Natural killer cell (primary cell): ENCODE measurements around the gene ROBO2. TPM values are rescaled to one million over a fixed set of nuclear protein-coding genes. Genes with fewer than 3 reads are reported as not detected.

Experiments used
- ATAC-seq, 3 donors: fragments of 150-1000 bp in 2 of 3; fragments of 200-7000 bp in 1 of 3; cut with Tn5 transposase; 1 replicate in 1 of 3; 2 replicates in 2 of 3; pipeline ENCODE4 v1.10.0; 2021; ENCODE audit warnings: mild to moderate bottlenecking in 2 of 3, moderate library complexity in 2 of 3
- DNase-seq, 2 donors: peaks; one replicate each; pipeline versions ENCODE4 v3.0.0 to v3.0.0-alpha.2; 2013 to 2021; ENCODE audit warnings: mixed read lengths in 1 of 2
- H3K27ac ChIP-seq: one replicate; pipeline ENCODE4 v1.5.1; 2013; ENCODE audit warnings: mild to moderate bottlenecking, low read length
- H3K27me3 ChIP-seq: one replicate; pipeline ENCODE4 v1.6.1; 2013; ENCODE audit warnings: low read length; ENCODE audit not compliant: control insufficient read depth, insufficient read depth
- H3K36me3 ChIP-seq: one replicate; pipeline ENCODE4 v1.6.1; 2013; ENCODE audit warnings: low read length; ENCODE audit not compliant: control insufficient read depth, insufficient read depth
- H3K4me1 ChIP-seq: one replicate; pipeline ENCODE4 v1.6.1; 2013; ENCODE audit warnings: low read length; ENCODE audit not compliant: control insufficient read depth, insufficient read depth
- H3K4me3 ChIP-seq: one replicate; pipeline ENCODE4 v1.5.1; 2013; ENCODE audit warnings: low read length
- H3K9me3 ChIP-seq: one replicate; pipeline ENCODE4 v1.6.1; 2013; ENCODE audit warnings: low read length; ENCODE audit not compliant: control insufficient read depth, insufficient read depth
- H3K27ac Mint-ChIP-seq, 2 donors: one replicate each; pipeline ENCODE4 v1.8.0; 2022; ENCODE audit warnings: mild to moderate bottlenecking in 2 of 2, mixed read lengths in 2 of 2, moderate library complexity in 1 of 2
- H3K27me3 Mint-ChIP-seq, 2 donors: one replicate each; pipeline ENCODE4 v1.8.0; 2022; ENCODE audit warnings: low read depth in 2 of 2, mixed read lengths in 2 of 2
- H3K36me3 Mint-ChIP-seq: one replicate; pipeline ENCODE4 v1.8.0; 2022; ENCODE audit warnings: mixed read lengths
- H3K4me1 Mint-ChIP-seq, 2 donors: one replicate each; pipeline ENCODE4 v1.8.0; 2022; ENCODE audit warnings: mixed read lengths in 2 of 2
- H3K4me3 Mint-ChIP-seq: one replicate; pipeline ENCODE4 v1.8.0; 2022; ENCODE audit warnings: mild to moderate bottlenecking, moderate library complexity, mixed read lengths
- H3K9me3 Mint-ChIP-seq, 2 donors: one replicate each; pipeline ENCODE4 v1.8.0; 2022; ENCODE audit warnings: mixed read lengths in 2 of 2
- CTCF ChIP-seq: fragments of 200-600 bp; IDR thresholded peaks from one replicate; pipeline ENCODE4 v1.8.0; 2022; ENCODE audit warnings: antibody characterized with exemption
- WGBS: methylation state at CpG from one replicate; pipeline ENCODE4 v1.1.7; 2013; ENCODE audit warnings: missing lambda C conversion rate; ENCODE audit not compliant: insufficient coverage; 5-methylcytosine and 5-hydroxymethylcytosine counted together
- intact Hi-C: fragments of 100-400 bp; cut with micrococcal nuclease; formaldehyde crosslinking; loops from one replicate; pipeline ENCODE4 v1.14.2; 2022
- total RNA-seq, 4 donors: library from RNA; stranded (reverse); fragments of 120-200 nt in 1 of 4; gene quantifications; one replicate each; pipeline versions ENCODE4 v1.2.3 to v1.2.4, GENCODE V29; 2013 to 2022

The ROBO2 gene
- total RNA-seq, 3 donors from 2014 or later (not counting 1 experiment from before 2014, with no cell fraction given), result not detected

GRCh38 chr3:77038930-77039605 lies 831 bp upstream of the ROBO2 start:
- H3K27me3 Mint-ChIP-seq, result peaks cover 20 to 43% of the 10 kb centered on the region in 2 donors
- intact Hi-C loops, result no loop called here
- no peak for DNase-seq

GRCh38 chr3:77040216-77040615 lies 317 bp downstream of the ROBO2 start:
- peaks cover 20 to 43% of the 10 kb centered on the region in 2 donors for H3K27me3 Mint-ChIP-seq
- Histone ChIP-seq H3K36me3 (no peaks in the 10 kb centered on the region), H3K27ac (no peak overlapping the region), H3K27me3 (peaks cover 10% of the 10 kb centered on the region), H3K9me3 (no peaks in the 10 kb centered on the region), H3K4me3 (no peak overlapping the region), H3K4me1 (no peaks in the 10 kb centered on the region)
- intact Hi-C loops, result no loop called here
- H3K4me1 Mint-ChIP-seq, result no peaks in the 10 kb centered on the region
- TF ChIP-seq CTCF, result no peak
- H3K27ac Mint-ChIP-seq, result no peak overlapping the region
- no peaks in the 10 kb centered on the region for H3K36me3 Mint-ChIP-seq
- H3K4me3 Mint-ChIP-seq, result no peak overlapping the region
- DNase-seq (no peak), ATAC-seq (no peak)
- 11% methylated on average over 8 of the region's 11 CpGs for WGBS
- peaks cover 0 to 3% of the 10 kb centered on the region in 2 donors for H3K9me3 Mint-ChIP-seq

More at GRCh38 chr3:77038930-77039605, 831 bp upstream of the ROBO2 start:
- no peak overlapping the region for H3K27ac Mint-ChIP-seq
- H3K27ac ChIP-seq, result no peak overlapping the region
- no peaks in the 10 kb centered on the region for H3K36me3 ChIP-seq
- H3K27me3 ChIP-seq, result peaks cover 10% of the 10 kb centered on the region
- ATAC-seq, result no peak
- no peaks in the 10 kb centered on the region for H3K4me1 Mint-ChIP-seq
- TF ChIP-seq CTCF, result no peak
- H3K4me3 Mint-ChIP-seq, result no peak overlapping the region
- no peaks in the 10 kb centered on the region for H3K4me1 ChIP-seq
- H3K36me3 Mint-ChIP-seq, result no peaks in the 10 kb centered on the region
- H3K9me3 Mint-ChIP-seq, result peaks cover 0 to 3% of the 10 kb centered on the region in 2 donors
- WGBS, result 8% methylated on average over 32 of the region's 33 CpGs
- no peaks in the 10 kb centered on the region for H3K9me3 ChIP-seq
- H3K4me3 ChIP-seq, result no peak overlapping the region

GRCh38 chr3:77040926-77041722 lies 1.2 kb downstream of the ROBO2 start:
- H3K4me3 Mint-ChIP-seq, result no peak overlapping the region
- H3K4me1 Mint-ChIP-seq, result no peaks in the 10 kb centered on the region

More at GRCh38 chr3:77040926-77041722, 1.2 kb downstream of the ROBO2 start:
- Histone ChIP-seq H3K4me1 (no peaks in the 10 kb centered on the region), H3K4me3 (no peak overlapping the region), H3K27ac (no peak overlapping the region), H3K9me3 (no peaks in the 10 kb centered on the region), H3K36me3 (no peaks in the 10 kb centered on the region), H3K27me3 (peaks cover 10% of the 10 kb centered on the region)
- Mint-ChIP-seq H3K27me3 (peaks cover 20 to 43% of the 10 kb centered on the region in 2 donors), H3K36me3 (no peaks in the 10 kb centered on the region), H3K9me3 (peaks cover 2 to 8% of the 10 kb centered on the region in 2 donors), H3K27ac (no peak overlapping the region)
- WGBS, result 53% methylated on average over 9 of the region's 9 CpGs
- intact Hi-C loops, result no loop called here
- no peak for DNase-seq
- TF ChIP-seq CTCF, result no peak
- ATAC-seq, result no peak
